PC-3 (cell line): ENCODE results near the gene SPSB1.

ENCODE experiments used
- CTCF ChIP-seq: fragments of 300-600 bp; sonication (generic); conservative IDR thresholded peaks from 2 replicates; pipeline ENCODE4 v1.5.1; 2017; ENCODE audit warnings: antibody characterized with exemption, low read depth, mild to moderate bottlenecking, low read length
- EZH2 ChIP-seq: fragments of 300-600 bp; sonication (generic); IDR thresholded peaks from one replicate; pipeline ENCODE4 v1.6.1; 2017; ENCODE audit warnings: antibody characterized with exemption, mild to moderate bottlenecking, low read length; ENCODE audit not compliant: unreplicated experiment
- EZH2phosphoT487 ChIP-seq: fragments of 300-600 bp; sonication (generic); IDR thresholded peaks from 2 replicates; pipeline ENCODE4 v1.6.1; 2018; ENCODE audit warnings: mild to moderate bottlenecking, antibody characterized with exemption, low read length, borderline replicate concordance

- no peak for TF ChIP-seq EZH2
- TF ChIP-seq CTCF = no peak
- no peak for TF ChIP-seq EZH2phosphoT487
Measured at GRCh38 chr1:9350013-9350908, 57.6 kb downstream of the SPSB1 start.
